Esophagus squamous epithelium (tissue), 4 donors: Measurements from ENCODE around the gene PRELP.

Experiments used
- CTCF ChIP-seq, 6 experiments: fragments of 450-650 bp in 4 of 6; fragments of 200-600 bp in 2 of 6; sonication (generic) in 2 of 6; IDR thresholded peaks; one replicate each; pipeline ENCODE4 v1.5.1; 2016 to 2019; ENCODE audit warnings: antibody characterized with exemption in 6 of 6, mild to moderate bottlenecking in 4 of 6, moderate library complexity in 4 of 6
- POLR2A ChIP-seq, 4 donors: fragments of 450-650 bp; IDR thresholded peaks; one replicate each; pipeline ENCODE4 v1.6.1; 2017; ENCODE audit warnings: antibody characterized with exemption in 4 of 4, mild to moderate bottlenecking in 4 of 4, moderate library complexity in 3 of 4

DNA sequence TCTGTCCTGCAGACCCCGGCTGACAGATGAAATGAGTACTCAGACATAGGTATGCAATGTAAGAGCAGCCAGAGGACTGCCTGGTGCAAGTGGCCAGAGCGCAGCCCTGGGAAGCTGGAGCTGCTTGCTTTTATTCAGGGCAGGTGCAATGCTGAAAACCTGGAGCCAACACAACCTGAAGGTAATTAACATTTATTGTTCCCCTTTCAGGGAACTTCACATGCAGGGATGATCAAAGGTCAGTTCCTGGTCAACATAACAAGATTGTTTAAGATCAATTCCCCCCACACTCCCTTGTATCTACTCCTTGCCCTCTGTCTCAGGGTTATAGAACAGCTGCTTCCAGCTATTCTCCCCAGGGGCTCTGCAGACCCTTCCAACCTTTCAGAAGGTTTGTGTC, 48.7 kb upstream of the PRELP start:
- TF ChIP-seq POLR2A (IDR thresholded peaks at IDR 0.05) = no peak
- no peak for TF ChIP-seq CTCF (IDR thresholded peaks at IDR 0.05)
